Lower leg skin (tissue), 3 donors: ENCODE measurements around the gene RLN3.
"Not testable (repeated sequence)": the region's sequence is repeated elsewhere in the genome, so short reads cannot be mapped to it uniquely, and the experiment has no call there.

ENCODE experiments used
- CTCF ChIP-seq, 3 donors: fragments of 450-650 bp; IDR thresholded peaks; one replicate each; pipeline ENCODE4 v1.5.1; 2016; ENCODE audit warnings: antibody characterized with exemption in 3 of 3, mild to moderate bottlenecking in 3 of 3, moderate library complexity in 2 of 3
- POLR2A ChIP-seq, 2 donors: fragments of 450-650 bp; IDR thresholded peaks; one replicate each; pipeline ENCODE4 v1.6.1; 2016 to 2017; ENCODE audit warnings: antibody characterized with exemption in 2 of 2, mild to moderate bottlenecking in 1 of 2, moderate library complexity in 1 of 2

DNA sequence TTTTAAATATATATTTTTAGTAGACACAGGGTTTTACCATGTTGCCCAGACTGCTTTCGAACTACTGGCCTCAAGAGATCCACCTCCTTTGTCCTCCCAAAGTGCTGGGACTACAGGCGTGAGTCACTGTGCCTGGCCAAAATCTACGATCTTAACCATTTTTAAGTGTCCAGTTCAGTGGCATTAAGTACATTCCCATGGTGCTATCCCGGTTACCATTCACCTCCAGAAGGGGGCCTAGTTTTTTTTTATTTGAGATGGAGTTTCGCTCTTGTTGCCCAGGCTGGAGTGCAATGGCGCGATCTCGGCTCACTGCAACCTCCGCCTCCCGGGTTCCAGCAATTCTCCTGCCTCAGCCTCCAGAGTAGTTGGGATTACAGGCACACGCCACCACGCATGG lies 7.2 kb downstream of the RLN3 start:
- not testable (repeated sequence) for TF ChIP-seq POLR2A, CTCF (IDR thresholded peaks at IDR 0.05)
